Upper lobe of right lung (tissue), 1 donor: ENCODE results near the gene CRACDL. TPM values are rescaled to one million over a fixed set of nuclear protein-coding genes. Genes with fewer than 3 reads are reported as not detected.

Experiments
- ATAC-seq: fragments of 200-7000 bp; cut with Tn5 transposase; one replicate; pipeline ENCODE4 v1.9.1; 2020; ENCODE audit warnings: mild to moderate bottlenecking, moderate library complexity
- DNase-seq: peaks from one replicate; pipeline ENCODE4 v3.0.0-alpha.2; 2020
- H3K27ac ChIP-seq: fragments of 200-600 bp; one replicate; pipeline ENCODE4 v1.8.0; 2022
- H3K27me3 ChIP-seq: fragments of 200-600 bp; one replicate; pipeline ENCODE4 v1.8.0; 2022; ENCODE audit warnings: mild to moderate bottlenecking
- H3K36me3 ChIP-seq: fragments of 200-600 bp; one replicate; pipeline ENCODE4 v1.8.0; 2022
- H3K4me1 ChIP-seq: fragments of 200-600 bp; one replicate; pipeline ENCODE4 v1.8.0; 2022
- H3K4me3 ChIP-seq: fragments of 200-600 bp; one replicate; pipeline ENCODE4 v1.8.0; 2022; ENCODE audit warnings: mild to moderate bottlenecking
- H3K9me3 ChIP-seq: fragments of 200-600 bp; one replicate; pipeline ENCODE4 v1.8.0; 2022
- intact Hi-C: fragments of 100-400 bp; cut with DNase I; formaldehyde crosslinking; loops from one replicate; pipeline ENCODE4 v1.11.0; 2022
- total RNA-seq: library from RNA; stranded (reverse); fragmentation: NEBNext Ultra II Directional; extraction: Animal tissue kit (Norgen Biotek cat#: 25700); gene quantifications from one replicate; pipeline ENCODE4 v1.2.1, GENCODE V29; 2021
- TF ChIP-seq, protein P1 (sequence below): fragments of 200-600 bp; IDR thresholded peaks from one replicate; pipeline ENCODE4 v1.8.0; 2022; ENCODE audit warnings: antibody characterized with exemption
- donor health status: DM: no; HTN: yes; CAD: no; lungs with severe emphysema.

CRACDL gene
- total RNA-seq, 1 donor from 2014 or later, result 33.3 TPM

DNA sequence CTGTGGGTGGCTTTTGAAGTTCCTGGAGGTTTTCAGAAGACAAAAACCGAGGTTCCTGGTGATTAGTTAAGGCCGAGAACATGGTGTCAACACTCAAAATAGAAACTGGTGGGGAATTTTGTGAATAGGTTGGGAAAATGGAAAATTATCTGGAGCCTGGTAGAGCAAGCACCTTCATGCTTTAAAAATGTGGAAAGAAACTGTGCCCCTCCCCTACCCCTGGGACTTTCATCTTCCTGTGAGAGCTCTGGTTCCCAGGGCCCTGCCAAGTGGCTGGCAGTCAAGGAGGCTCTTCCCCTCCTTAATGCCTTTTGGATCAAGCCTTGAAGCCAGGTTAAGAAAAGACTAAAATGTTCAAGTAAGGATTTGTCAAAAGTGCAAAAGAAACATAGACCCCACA is 1.9 kb upstream of the CRACDL start:
- TF ChIP-seq, protein P1, sequence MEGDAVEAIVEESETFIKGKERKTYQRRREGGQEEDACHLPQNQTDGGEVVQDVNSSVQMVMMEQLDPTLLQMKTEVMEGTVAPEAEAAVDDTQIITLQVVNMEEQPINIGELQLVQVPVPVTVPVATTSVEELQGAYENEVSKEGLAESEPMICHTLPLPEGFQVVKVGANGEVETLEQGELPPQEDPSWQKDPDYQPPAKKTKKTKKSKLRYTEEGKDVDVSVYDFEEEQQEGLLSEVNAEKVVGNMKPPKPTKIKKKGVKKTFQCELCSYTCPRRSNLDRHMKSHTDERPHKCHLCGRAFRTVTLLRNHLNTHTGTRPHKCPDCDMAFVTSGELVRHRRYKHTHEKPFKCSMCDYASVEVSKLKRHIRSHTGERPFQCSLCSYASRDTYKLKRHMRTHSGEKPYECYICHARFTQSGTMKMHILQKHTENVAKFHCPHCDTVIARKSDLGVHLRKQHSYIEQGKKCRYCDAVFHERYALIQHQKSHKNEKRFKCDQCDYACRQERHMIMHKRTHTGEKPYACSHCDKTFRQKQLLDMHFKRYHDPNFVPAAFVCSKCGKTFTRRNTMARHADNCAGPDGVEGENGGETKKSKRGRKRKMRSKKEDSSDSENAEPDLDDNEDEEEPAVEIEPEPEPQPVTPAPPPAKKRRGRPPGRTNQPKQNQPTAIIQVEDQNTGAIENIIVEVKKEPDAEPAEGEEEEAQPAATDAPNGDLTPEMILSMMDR, result no peak
- H3K36me3 ChIP-seq, result no peaks in the 10 kb centered on the region
- peaks cover 8% of the 10 kb centered on the region for H3K4me1 ChIP-seq
- H3K4me3 ChIP-seq, result no peak overlapping the region
- H3K9me3 ChIP-seq, result no peaks in the 10 kb centered on the region
- intact Hi-C loops, result no loop called here
- ATAC-seq (no peak), DNase-seq (no peak)
- H3K27me3 ChIP-seq, result peaks cover 34% of the 10 kb centered on the region
- no peak overlapping the region for H3K27ac ChIP-seq

DNA sequence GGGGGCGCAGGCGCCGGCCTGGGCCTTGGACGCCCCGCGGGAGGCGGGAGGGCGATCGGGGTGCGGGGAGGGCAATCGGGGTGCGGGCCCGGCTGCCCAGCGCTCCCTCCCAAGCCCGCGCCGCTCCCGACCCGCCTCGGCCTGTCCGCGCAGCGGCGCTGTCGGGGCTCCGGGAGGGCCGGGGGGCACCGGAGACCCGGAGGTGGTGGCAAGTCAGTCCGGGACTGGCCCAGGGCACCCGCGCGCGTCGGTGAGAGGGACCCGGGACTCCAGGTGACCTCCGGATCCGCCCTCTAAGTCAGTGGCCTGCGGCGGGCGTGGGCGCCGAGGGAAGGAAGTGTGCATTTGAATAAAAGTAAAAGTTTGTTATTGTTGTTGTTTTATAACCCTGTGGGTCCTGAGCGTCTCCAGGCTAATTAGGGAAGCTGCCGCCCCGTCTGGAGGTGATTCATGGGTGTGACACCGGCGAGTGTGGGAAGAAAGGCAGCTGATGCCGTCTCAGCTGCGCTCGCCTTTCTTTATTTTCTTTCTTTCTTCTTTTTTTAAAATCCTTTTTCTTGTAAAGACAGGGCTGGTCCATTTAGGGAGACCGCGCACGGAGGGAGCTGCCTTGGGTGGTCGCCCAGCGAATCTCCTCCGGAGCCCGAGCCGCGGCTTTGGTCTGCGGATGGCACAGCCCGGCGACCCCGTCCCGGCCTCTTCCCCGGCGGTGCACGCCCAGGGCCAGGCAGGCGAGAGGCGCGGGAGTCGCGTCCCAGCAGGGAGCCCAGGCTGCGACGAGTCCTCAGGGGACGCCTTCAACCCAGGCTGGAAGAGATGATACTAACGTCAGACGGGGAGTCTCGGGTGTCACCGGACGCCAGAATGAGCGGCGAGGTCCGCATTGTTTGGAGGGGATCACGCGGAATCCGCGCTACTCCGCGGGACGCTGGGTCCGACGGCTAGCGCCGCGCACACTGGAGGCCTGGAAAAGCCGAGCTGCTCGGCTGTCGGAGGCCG is 627 bp upstream of the CRACDL start:
- TF ChIP-seq, protein P1, result no peak
- H3K4me3 ChIP-seq, result peak overlapping the region; percentile 51
- intact Hi-C loops, result no loop called here
- H3K27me3 ChIP-seq, result peaks cover 34% of the 10 kb centered on the region
- peak; percentile 71 for ATAC-seq
- no peaks in the 10 kb centered on the region for H3K9me3 ChIP-seq
- no peak overlapping the region for H3K27ac ChIP-seq
- no peaks in the 10 kb centered on the region for H3K36me3 ChIP-seq
- DNase-seq, result peak; percentile 74
- H3K4me1 ChIP-seq, result peaks cover 8% of the 10 kb centered on the region

DNA sequence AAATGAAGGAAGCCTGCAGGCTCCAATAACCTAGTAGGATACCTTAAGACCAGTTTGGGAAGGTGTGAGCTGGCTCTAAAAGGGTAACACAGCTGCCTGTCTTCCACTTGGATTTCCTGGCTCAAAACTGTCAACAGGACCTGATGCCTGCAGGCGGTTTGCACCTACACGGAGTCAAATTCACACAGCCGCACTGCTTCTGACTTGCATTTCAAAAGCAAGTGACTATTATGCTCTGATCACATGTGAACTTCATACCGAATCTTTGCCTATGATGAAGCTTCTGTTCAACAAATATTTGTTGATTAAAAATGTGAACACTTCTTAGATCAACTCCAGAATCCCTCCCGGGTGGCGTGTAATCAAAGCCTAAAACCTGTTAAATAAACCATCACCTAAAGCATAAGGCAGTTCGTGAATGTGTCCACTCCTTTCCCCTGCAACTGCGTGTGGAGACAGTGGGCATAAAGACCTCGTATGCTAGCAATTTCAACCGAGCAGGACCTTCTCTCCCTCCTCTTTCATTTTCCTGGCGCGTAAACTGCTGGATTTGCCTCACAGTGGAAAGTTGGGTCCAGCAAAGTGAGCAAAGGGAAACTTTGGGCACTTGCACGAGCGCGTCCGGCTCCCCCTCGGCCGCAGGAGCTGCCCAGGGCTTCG is 784 bp downstream of the CRACDL start:
- Histone ChIP-seq H3K4me1 (peaks cover 8% of the 10 kb centered on the region), H3K9me3 (no peaks in the 10 kb centered on the region), H3K27ac (no peak overlapping the region), H3K4me3 (peak overlapping the region; percentile 51), H3K36me3 (no peaks in the 10 kb centered on the region), H3K27me3 (peaks cover 34% of the 10 kb centered on the region)
- intact Hi-C loops, result no loop called here
- TF ChIP-seq, protein P1, result no peak
- DNase-seq (peak; percentile 23), ATAC-seq (no peak)

DNA sequence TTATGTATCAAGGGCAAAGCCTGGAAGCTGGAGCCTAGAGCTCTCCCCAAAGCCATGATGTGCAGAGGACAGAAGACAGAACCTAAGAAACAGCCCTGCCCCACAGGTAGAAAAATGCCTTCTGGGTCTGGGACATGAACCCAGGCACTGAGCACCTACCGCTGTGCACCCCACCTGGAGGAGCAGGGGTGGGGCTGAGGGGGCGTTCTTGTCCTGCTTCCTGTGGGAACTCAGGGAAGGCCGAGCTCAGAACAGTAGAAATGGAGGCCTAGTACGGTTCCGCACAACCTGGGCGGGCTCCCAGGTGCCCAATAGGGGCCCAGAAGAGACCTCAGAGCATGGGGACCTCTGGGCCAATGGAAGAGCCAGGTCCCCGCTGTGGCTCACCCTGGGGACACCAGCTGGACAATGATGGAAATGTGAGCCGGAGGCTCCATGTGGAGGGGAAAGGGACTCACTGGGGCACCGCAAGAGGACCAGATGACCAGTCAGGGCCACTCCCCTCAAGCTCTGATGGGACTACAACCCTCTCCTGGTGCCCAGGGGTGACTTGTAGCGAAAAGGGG is 3.2 kb downstream of the CRACDL start:
- DNase-seq (peak; percentile 48), ATAC-seq (no peak)
- H3K4me3 ChIP-seq, result no peak overlapping the region
- TF ChIP-seq, protein P1, result no peak
- no peaks in the 10 kb centered on the region for H3K36me3 ChIP-seq
- H3K27me3 ChIP-seq, result peaks cover 34% of the 10 kb centered on the region
- peaks cover 8% of the 10 kb centered on the region for H3K4me1 ChIP-seq
- H3K27ac ChIP-seq, result no peak overlapping the region
- intact Hi-C loops, result no loop called here
- no peaks in the 10 kb centered on the region for H3K9me3 ChIP-seq

DNA sequence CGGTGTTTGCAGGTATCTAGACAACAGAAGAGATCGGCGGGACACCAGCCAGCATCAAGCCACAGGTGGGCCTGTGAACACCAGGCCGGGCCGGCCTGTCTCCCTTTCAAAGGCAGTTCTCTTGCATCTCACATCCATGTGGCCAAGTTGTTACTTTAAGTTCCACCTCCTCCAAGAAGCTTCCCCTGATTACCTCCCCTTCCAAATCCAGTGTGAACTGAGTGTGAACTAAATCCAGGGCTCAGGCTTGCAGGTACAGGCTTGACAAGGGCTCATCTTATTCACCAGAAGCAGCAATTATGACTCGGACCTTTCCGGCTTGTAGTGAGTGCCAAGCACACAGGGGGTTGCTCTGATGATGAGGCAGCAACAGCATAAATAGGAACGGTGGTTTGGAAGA is 3.9 kb downstream of the CRACDL start:
- Histone ChIP-seq H3K4me3 (no peak overlapping the region), H3K27me3 (peaks cover 32% of the 10 kb centered on the region), H3K9me3 (no peaks in the 10 kb centered on the region), H3K27ac (no peak overlapping the region), H3K36me3 (no peaks in the 10 kb centered on the region), H3K4me1 (peaks cover 7% of the 10 kb centered on the region)
- ATAC-seq, result no peak
- peak; percentile 35 for DNase-seq
- intact Hi-C loops, result no loop called here
- TF ChIP-seq, protein P1, result no peak
